ENCODE data around the gene RALGAPB. TPM values are rescaled to one million over a fixed set of nuclear protein-coding genes. Genes with fewer than 3 reads are reported as not detected.
"Not testable (repeated sequence)": the region's sequence is repeated elsewhere in the genome, so short reads cannot be mapped to it uniquely, and the experiment has no call there.

Gene RALGAPB
- total RNA-seq: 48.4 TPM

- peak; percentile 94 for DNase-seq
Observed at GRCh38 chr20:38472513-38473366, at the start of gene RALGAPB. Gene RALGAPB (plus strand): TSS chr20:38472843. CDS start chr20:38488433, 15,590 bp downstream.

- DNase-seq: no peak
Observed at GRCh38 chr20:38423541-38423940, 49.1 kb upstream of the RALGAPB start.

GRCh38 chr20:38424401-38424800 lies 48.2 kb upstream of the RALGAPB start:
- DNase-seq: no peak

GRCh38 chr20:38426006-38426897 lies 46.4 kb upstream of the RALGAPB start:
- DNase-seq: peak; percentile 43

- DNase-seq: no peak
Observed at GRCh38 chr20:38427655-38428023, 45.0 kb upstream of the RALGAPB start.

GRCh38 chr20:38428800-38429199 lies 43.8 kb upstream of the RALGAPB start:
- no peak for DNase-seq

GRCh38 chr20:38429301-38429700 lies 43.3 kb upstream of the RALGAPB start:
- no peak for DNase-seq

GRCh38 chr20:38430679-38431325 lies 41.8 kb upstream of the RALGAPB start:
- DNase-seq: no peak

GRCh38 chr20:38432292-38432691 lies 40.4 kb upstream of the RALGAPB start:
- no peak for DNase-seq

- DNase-seq: not testable (repeated sequence)
Observed at GRCh38 chr20:38432870-38433269, 39.8 kb upstream of the RALGAPB start.

GRCh38 chr20:38433304-38433972 lies 39.2 kb upstream of the RALGAPB start:
- no peak for DNase-seq

- DNase-seq: no peak
Observed at GRCh38 chr20:38434301-38434741, 38.3 kb upstream of the RALGAPB start.

- peak; percentile 82 for DNase-seq
Observed at GRCh38 chr20:38434770-38435554, 37.7 kb upstream of the RALGAPB start, which contains the start of gene SNHG17. Gene SNHG17 (minus strand): TSS chr20:38435328.

- no peak for DNase-seq
Observed at GRCh38 chr20:38435555-38435939, 37.1 kb upstream of the RALGAPB start.

- DNase-seq: no peak
Observed at GRCh38 chr20:38437796-38438195, 34.8 kb upstream of the RALGAPB start.

- not testable (repeated sequence) for DNase-seq
Observed at GRCh38 chr20:38441110-38441509, 31.5 kb upstream of the RALGAPB start.

- DNase-seq: no peak
Observed at GRCh38 chr20:38441916-38442315, 30.7 kb upstream of the RALGAPB start.

- no peak for DNase-seq
Observed at GRCh38 chr20:38445381-38445796, 27.3 kb upstream of the RALGAPB start.

- no peak for DNase-seq
Observed at GRCh38 chr20:38445901-38446425, 26.7 kb upstream of the RALGAPB start.

GRCh38 chr20:38446441-38447209 lies 26.0 kb upstream of the RALGAPB start:
- DNase-seq: peak; percentile 85
